Measurements from ENCODE around the gene TRAPPC6A.

- TF ChIP-seq NR3C1 (CRISPR knock-in tag; conservative IDR thresholded peaks at IDR 0.05; ENCODE audit: low read depth) (no peak), ZNF423 (CRISPR knock-in tag; IDR thresholded peaks at IDR 0.05) (no peak), ETV6 (CRISPR knock-in tag; IDR thresholded peaks at IDR 0.05) (no peak), NR1H2 (CRISPR knock-in tag; IDR thresholded peaks at IDR 0.05) (no peak), SP1 (CRISPR knock-in tag; conservative IDR thresholded peaks at IDR 0.05) (no peak), CTCF (IDR thresholded peaks at IDR 0.05) (no peak)
Measured at GRCh38 chr19:45130236-45130635, 47.8 kb downstream of the TRAPPC6A start.
